ENCODE data around the gene PNPLA5.

The PNPLA5 gene

GRCh38 chr22:43835736-43836135 lies 56.1 kb downstream of the PNPLA5 start:
- DNase-seq: no peak

- DNase-seq: no peak
Observed at GRCh38 chr22:43835166-43835565, 56.6 kb downstream of the PNPLA5 start.

GRCh38 chr22:43833286-43834240 lies 58.2 kb downstream of the PNPLA5 start:
- no peak for DNase-seq

DNA sequence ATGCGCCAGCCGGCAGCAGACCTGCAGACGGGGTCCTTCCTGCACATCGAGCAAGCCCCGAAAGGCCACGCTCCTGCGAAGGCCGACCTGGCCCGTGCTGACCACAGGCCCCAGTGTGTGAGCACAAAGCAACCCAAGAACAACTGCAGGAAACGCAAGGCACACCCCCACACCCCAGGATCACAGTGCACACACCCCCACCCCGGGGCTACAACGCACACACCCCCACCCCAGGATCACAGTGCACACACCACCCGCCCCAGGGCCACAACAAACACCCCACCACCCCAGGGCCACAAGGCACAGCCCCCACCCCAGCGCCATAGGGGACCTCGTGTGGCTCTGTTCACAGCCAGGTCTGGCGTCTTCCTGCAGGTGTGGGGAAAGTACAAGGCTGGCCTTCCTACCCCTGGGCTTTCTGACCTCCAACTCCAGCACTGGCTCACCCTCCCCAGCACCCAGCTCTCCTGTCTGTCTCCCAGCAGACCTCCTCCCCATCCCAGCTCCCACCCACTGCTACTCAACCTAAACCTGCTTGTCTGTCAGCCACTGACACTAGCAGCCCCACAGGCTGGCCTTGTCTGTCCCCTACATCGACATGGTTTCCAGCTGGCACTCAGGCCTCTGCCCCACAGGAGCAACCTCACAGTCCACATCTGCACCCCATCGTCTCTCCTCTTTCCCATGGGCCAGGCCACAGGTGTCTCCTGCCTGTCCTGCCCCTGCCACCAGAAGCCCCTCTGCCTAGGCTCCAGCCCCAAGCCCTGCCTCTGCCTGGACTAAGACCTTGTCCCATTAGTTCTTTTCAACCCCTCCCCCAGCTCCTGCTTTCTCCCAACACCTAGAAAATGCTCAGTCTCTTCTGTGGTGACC lies 59.2 kb downstream of the PNPLA5 start:
- DNase-seq: no peak

DNA sequence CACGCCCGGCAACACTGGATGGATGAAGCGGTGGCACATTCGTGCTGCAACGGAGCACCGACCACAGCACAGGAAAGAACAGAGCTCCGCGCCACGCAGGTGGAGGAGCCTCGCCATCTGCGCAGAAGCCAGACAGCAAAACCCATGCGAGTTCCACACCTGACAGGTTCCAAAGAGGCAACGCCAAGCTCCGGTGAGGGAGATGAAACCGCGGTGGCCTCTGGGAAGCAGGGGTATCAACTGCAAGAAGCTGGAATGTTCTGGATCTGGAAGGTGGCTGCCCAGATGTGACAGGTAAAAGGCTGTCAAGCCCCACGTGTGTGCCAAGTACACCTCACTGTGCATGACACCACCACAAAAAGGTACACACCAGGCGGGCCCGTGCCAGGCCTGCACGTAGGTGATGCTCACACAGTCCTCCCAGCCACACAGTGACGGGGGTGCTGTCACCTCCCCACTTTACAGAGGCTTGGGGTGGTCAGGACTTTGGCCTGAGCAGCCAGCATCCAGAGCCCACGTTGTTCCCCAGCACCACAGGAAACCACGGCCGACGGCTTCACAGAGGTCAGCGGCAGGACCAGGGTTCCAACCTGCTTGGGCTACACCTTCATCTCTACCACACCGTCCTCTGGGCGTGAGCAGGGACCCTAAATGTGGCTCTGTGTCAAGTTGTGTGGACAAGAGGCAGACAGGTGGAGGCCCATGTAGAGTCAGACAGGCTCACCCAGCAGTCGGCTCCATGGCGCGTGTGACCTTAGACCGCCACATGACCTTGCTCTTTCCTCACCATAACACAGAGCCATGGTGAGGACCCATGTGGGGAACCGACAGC lies 60.0 kb downstream of the PNPLA5 start:
- DNase-seq: no peak

DNA sequence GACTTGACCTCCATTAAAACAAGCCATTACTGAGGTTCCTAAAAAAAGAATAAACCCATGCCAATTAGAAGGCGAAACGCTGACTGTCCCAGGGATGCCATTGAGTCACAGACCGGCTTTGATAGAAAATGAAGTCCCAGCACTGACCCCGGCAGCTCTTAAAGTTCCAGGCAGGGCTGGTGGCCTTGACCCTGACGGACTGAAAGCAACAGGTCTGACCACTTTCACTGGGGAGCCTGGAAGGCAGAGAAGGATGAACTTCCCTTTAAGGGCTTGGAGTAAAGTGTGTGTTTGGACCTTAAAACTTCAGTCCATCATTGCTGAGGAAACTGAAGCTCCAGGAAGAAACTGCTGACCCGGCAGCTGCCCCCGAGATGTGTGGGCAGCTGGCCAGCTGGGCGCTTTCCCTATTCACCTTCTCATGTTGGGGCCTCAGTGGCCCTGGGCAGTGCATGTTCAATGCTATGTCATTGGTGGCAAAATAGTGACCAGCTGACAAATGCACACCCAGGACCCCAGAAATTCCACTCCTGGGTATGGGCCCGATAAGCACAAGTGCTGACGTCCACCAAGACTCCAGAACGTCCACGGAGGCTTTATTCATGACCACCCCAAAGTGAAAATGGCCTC lies 60.8 kb downstream of the PNPLA5 start:
- DNase-seq: no peak

DNA sequence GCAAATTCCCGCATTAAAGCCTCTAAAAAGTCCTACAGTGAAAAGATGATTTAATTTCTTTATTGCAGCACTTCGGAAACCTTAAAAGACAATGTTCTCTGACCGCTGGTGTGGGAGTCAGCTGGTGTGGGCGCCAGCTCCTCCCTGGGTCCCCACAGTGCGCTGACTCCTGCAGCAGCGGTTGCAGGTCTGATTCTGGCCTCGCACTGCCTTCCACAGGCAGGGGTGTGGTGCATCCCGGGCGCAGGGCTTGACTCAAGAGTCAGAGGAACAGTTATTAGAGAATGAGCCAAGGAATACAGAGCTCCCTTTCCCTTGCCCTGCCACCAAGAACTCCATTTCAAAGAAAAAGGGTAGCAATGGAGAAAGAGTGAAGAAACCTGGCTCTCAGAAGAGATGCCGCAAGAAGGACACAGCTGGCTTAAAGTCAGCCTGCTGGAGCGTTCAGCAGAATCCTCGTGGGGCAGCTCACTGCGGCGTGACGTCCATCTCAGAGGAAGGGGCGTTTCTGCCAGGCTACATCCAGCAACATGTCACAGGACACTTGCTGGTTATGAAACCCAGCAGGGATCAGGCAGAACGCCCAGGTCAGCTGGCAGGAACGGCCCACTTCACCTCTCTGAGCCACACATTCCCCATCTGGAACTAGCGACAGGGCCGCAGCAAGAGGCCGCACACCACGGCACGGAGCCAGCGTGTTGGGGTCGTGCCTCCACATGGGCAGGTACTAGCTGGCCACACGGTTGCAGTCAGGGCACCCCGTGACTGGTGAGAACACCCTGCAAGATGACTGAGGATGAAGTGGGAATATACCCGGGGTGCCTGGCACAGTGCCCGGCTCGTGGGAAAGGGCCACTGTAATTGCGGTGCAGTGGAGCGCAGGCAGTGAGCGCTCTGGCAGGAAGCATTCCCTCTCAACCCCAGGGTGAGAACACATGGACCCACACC lies 61.6 kb downstream of the PNPLA5 start:
- DNase-seq: no peak
